Measurements from ENCODE around the gene TMEM9B. TPM values are rescaled to one million over a fixed set of nuclear protein-coding genes. Genes with fewer than 3 reads are reported as not detected.
A peak's percentile ranks its signal among the peaks of the same experiment; 100 is the strongest.
"Not testable (repeated sequence)": the region's sequence is repeated elsewhere in the genome, so short reads cannot be mapped to it uniquely, and the experiment has no call there.

The TMEM9B gene
- total RNA-seq: 10 to 100 TPM; 27.7 to 35.2 TPM

GRCh38 chr11:8964324-8965320 is at the start of gene TMEM9B:
TSS of gene TMEM9B (minus strand) at chr11:8964442. CDS start at chr11:8964313, 129 bp downstream.
- ChIA-PET CTCF (interaction anchor here (0.9 to 1.2 kb wide), 4 partner anchors 10 to 23 kb away, joined by 3 to 4 read pairs (median 3); no protein-coding TSS in a partner anchor), POLR2A (interaction anchor here (0.5 kb wide), 1 partner anchor 545 kb away, joined by 3 read pairs; no protein-coding TSS in a partner anchor)
- Mint-ChIP-seq H3K4me1 (peaks cover 30% of the 10 kb centered on the region), H3K36me3 (ENCODE audit: low read depth) (peaks cover 9% of the 10 kb centered on the region), H3K27me3 (no peaks in the 10 kb centered on the region), H3K27ac (peak within 1 kb of the TSS; percentile 97), H3K9me3 (no peaks in the 10 kb centered on the region), H3K4me3 (peak within 1 kb of the TSS; percentile 97)
- peak; percentile 86 for DNase-seq

DNA sequence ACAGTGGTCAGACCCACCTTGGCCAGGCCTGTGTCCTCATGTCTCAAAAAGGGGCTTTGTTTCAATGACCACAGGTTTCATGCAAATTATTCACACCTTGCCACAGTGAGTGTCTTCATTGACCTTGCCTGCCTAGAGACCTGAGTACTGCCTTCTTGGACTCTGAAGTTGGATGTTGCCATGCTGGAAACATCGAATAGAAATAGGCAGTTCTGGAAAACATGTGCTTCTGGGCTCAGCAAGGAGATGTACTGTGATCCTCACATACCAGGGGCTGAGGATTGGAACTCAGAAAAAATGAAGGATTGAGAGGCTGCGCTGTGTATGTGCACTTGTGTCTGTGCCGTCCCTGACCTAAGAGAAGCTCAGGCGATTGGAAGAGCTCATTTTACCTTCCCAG is 49.1 kb upstream of the TMEM9B start:
- DNase-seq: no peak
- peaks cover 2% of the 10 kb centered on the region for H3K9me3 Mint-ChIP-seq
- peaks cover 26% of the 10 kb centered on the region for H3K27me3 Mint-ChIP-seq
- POLR2A ChIA-PET: interaction anchor here (0.7 kb wide), 1 partner anchor 1689 kb away, joined by 3 read pairs; no protein-coding TSS in a partner anchor
- CTCF ChIA-PET: interaction anchor here (1.0 to 4.4 kb wide), 3 partner anchors 8 to 124 kb away, joined by 3 to 29 read pairs (median 3); no protein-coding TSS in a partner anchor
- peaks cover 27% of the 10 kb centered on the region for H3K4me1 Mint-ChIP-seq
- H3K27ac Mint-ChIP-seq: no peak overlapping the region
- H3K4me3 Mint-ChIP-seq: no peak overlapping the region
- H3K36me3 Mint-ChIP-seq (ENCODE audit: low read depth): no peaks in the 10 kb centered on the region

DNA sequence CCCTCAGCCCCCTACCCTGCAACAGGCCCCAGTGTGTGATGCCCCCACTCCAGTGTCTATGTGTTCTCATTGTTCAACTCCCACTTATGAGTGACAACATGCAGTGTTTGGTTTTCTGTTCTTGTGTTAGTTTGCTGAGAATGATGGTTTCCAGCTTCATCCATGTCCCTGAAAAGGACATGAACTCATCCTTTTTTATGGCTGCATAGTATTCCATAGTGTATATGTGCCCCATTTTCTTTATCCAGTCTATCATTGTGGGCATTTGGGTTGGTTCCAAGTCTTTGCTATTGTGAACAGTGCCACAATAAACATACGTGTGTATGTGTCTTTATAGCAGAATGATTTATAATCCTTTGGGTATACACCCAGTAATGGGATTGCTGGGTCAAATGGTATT is 45.3 kb upstream of the TMEM9B start:
- H3K27ac Mint-ChIP-seq; H3K9me3 Mint-ChIP-seq; H3K4me3 Mint-ChIP-seq; CTCF ChIA-PET; H3K4me1 Mint-ChIP-seq; DNase-seq; POLR2A ChIA-PET; H3K36me3 Mint-ChIP-seq (ENCODE audit: low read depth): not testable (repeated sequence)
- H3K27me3 Mint-ChIP-seq: peaks cover 62% of the 10 kb centered on the region

DNA sequence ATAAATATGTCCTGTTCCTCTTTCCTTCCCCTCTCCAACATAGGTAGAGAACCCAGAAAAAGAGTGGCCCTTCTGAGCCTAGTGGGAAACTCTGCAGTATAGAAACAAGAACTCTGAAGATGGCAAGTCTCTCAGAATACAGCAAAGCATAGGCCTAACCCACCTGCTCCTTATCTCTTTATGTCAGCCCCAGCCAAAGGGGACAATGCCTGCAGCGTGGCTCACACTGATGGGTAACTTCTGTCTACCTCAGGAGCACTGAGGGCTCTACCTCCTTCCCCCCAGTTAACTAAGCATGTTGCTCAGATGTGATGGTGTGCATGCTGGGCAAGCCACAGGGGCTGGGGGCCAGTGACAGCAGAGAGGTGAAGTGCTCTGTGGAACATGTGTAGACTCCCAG is 44.4 kb upstream of the TMEM9B start:
- peaks cover 6% of the 10 kb centered on the region for H3K4me1 Mint-ChIP-seq
- ChIA-PET POLR2A (no interaction called here), CTCF (no interaction called here)
- no peaks in the 10 kb centered on the region for H3K36me3 Mint-ChIP-seq (ENCODE audit: low read depth)
- DNase-seq: no peak
- peaks cover 2% of the 10 kb centered on the region for H3K9me3 Mint-ChIP-seq
- peaks cover 62% of the 10 kb centered on the region for H3K27me3 Mint-ChIP-seq
- H3K27ac Mint-ChIP-seq: no peak overlapping the region
- H3K4me3 Mint-ChIP-seq: no peak overlapping the region

GRCh38 chr11:9008011-9008550 is 43.8 kb upstream of the TMEM9B start:
- CTCF ChIA-PET: no interaction called here
- POLR2A ChIA-PET: no interaction called here
- peaks cover 2% of the 10 kb centered on the region for H3K9me3 Mint-ChIP-seq

DNA sequence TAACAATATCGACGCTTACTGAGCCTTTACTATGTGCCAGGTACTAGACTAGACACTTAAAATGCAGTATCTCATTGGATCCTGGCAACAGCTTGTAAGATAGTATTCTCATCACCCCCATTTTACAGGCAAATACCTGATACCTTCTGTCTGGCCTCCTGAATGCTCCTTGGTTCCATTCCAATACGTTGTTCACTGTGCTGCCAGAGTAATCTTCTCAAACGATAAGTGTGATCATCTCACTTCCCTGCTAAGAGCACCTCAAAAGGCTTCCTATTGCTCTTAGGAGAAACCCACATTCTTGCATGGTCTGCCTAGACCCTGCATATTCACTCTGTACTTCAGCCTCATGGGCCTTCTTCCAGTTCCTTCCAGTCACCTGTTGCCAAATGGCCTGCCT is 40.8 kb upstream of the TMEM9B start:
- H3K27me3 Mint-ChIP-seq: peaks cover 63% of the 10 kb centered on the region
- no peak overlapping the region for H3K27ac Mint-ChIP-seq
- H3K36me3 Mint-ChIP-seq (ENCODE audit: low read depth): no peaks in the 10 kb centered on the region
- POLR2A ChIA-PET: no interaction called here
- peaks cover under 1% of the 10 kb centered on the region for H3K9me3 Mint-ChIP-seq
- peak overlapping the region; percentile 34 for H3K4me3 Mint-ChIP-seq
- peaks cover 22% of the 10 kb centered on the region for H3K4me1 Mint-ChIP-seq
- no peak for DNase-seq
- CTCF ChIA-PET: interaction anchor here (1.0 to 2.3 kb wide), 3 partner anchors 9 to 133 kb away, joined by 3 to 14 read pairs (median 3); no protein-coding TSS in a partner anchor

More at GRCh38 chr11:9008011-9008550, 43.8 kb upstream of the TMEM9B start:
- no peaks in the 10 kb centered on the region for H3K36me3 Mint-ChIP-seq (ENCODE audit: low read depth)
- H3K4me1 Mint-ChIP-seq: peaks cover 9% of the 10 kb centered on the region
- no peak overlapping the region for H3K27ac Mint-ChIP-seq
- H3K27me3 Mint-ChIP-seq: peaks cover 65% of the 10 kb centered on the region
- H3K4me3 Mint-ChIP-seq: no peak overlapping the region
- no peak for DNase-seq

- no peaks in the 10 kb centered on the region for H3K36me3 Mint-ChIP-seq (ENCODE audit: low read depth)
- no peak overlapping the region for H3K27ac Mint-ChIP-seq
- no peak for DNase-seq
- no peaks in the 10 kb centered on the region for H3K9me3 Mint-ChIP-seq
- peaks cover 60% of the 10 kb centered on the region for H3K27me3 Mint-ChIP-seq
- CTCF ChIA-PET: interaction anchor here (0.9 to 1.0 kb wide), 2 partner anchors 10 to 11 kb away, joined by 3 read pairs; no protein-coding TSS in a partner anchor
- POLR2A ChIA-PET: no interaction called here
- peaks cover 22% of the 10 kb centered on the region for H3K4me1 Mint-ChIP-seq
- H3K4me3 Mint-ChIP-seq: peak overlapping the region; percentile 34
These were observed 40.1 kb upstream of the TMEM9B start for GRCh38 chr11:9004183-9004926.

GRCh38 chr11:9003573-9004182 is 39.4 kb upstream of the TMEM9B start, which contains the start of gene NRIP3:
TSS of gene NRIP3 (minus strand) at chr11:9004001. CDS start at chr11:9003935, 66 bp downstream.
- peak; percentile 78 for DNase-seq
- ChIA-PET CTCF (interaction anchor here (0.5 to 1.3 kb wide), 5 partner anchors 11 to 494 kb away, joined by 3 to 5 read pairs (median 3); no protein-coding TSS in a partner anchor), POLR2A (no interaction called here)
- H3K27me3 Mint-ChIP-seq: peaks cover 62% of the 10 kb centered on the region
- H3K36me3 Mint-ChIP-seq (ENCODE audit: low read depth): no peaks in the 10 kb centered on the region
- H3K9me3 Mint-ChIP-seq: no peaks in the 10 kb centered on the region
- no peak within 1 kb of the TSS for H3K27ac Mint-ChIP-seq
- peaks cover 22% of the 10 kb centered on the region for H3K4me1 Mint-ChIP-seq
- peak within 1 kb of the TSS; percentile 69 for H3K4me3 Mint-ChIP-seq

DNA sequence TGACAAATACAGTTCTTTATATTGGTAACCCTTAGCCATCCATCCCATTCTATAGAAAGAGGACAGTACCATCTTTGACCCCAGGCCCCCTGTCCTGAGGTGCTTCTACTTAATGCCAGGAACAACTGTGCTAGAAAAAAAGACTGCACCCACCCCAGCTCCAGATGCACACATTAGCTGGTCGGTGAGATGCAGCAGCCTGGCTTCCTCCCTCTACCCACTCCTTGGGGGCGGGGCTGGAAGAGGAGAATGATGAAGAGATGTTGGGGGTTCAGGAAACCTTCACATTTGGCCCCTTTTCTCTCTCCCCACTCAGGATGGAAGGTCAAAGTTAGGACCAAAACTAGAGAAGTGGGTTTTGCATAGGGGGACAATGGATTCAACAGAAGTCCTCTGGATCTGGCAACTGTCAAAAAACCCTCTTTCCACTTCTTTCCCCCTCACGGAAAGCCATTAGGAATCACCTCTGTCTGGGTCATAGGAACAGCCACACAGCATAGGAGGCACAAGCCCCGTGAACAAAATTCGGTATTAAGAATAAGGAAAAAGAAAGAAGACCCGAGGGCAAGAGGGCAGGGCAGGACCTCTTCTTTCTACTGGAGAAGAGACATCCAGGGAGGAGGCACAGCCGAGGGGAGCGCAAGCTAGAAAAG is 38.8 kb upstream of the TMEM9B start:
- H3K27ac Mint-ChIP-seq: no peak overlapping the region
- CTCF ChIA-PET: interaction anchor here (0.5 to 1.3 kb wide), 6 partner anchors 10 to 494 kb away, joined by 3 to 5 read pairs (median 3); no protein-coding TSS in a partner anchor
- H3K36me3 Mint-ChIP-seq (ENCODE audit: low read depth): no peaks in the 10 kb centered on the region
- H3K27me3 Mint-ChIP-seq: peaks cover 56% of the 10 kb centered on the region
- no peaks in the 10 kb centered on the region for H3K9me3 Mint-ChIP-seq
- POLR2A ChIA-PET: no interaction called here
- H3K4me3 Mint-ChIP-seq: peak overlapping the region; percentile 69
- no peak for DNase-seq
- H3K4me1 Mint-ChIP-seq: peaks cover 22% of the 10 kb centered on the region

- H3K9me3 Mint-ChIP-seq: no peaks in the 10 kb centered on the region
- H3K27ac Mint-ChIP-seq: no peak overlapping the region
- H3K4me1 Mint-ChIP-seq: peaks cover 22% of the 10 kb centered on the region
- no peaks in the 10 kb centered on the region for H3K36me3 Mint-ChIP-seq (ENCODE audit: low read depth)
- peaks cover 44% of the 10 kb centered on the region for H3K27me3 Mint-ChIP-seq
- POLR2A ChIA-PET: no interaction called here
- CTCF ChIA-PET: no interaction called here
- no peak overlapping the region for H3K4me3 Mint-ChIP-seq
- peak; percentile 33 for DNase-seq
These were observed 37.5 kb upstream of the TMEM9B start for GRCh38 chr11:9001736-9002135.

DNA sequence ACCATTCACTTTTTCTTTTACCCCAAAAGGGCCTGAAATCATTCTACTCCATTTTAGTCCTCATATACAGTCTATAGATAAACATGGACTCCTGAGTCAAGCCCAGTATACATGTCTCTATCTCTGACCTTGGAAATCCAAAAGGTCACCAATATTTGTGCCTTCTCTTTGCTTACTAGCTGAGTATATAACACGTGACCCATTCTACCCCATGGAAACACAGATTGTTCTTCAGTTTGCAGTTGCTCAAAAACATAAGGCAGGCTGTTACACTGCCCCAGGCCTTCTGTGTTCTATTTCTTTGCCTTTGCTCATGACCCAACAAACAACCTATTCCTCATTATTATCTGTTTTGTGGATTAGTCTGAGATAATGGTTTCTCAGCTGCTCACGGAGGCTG is 33.8 kb upstream of the TMEM9B start:
- no peak overlapping the region for H3K4me3 Mint-ChIP-seq
- POLR2A ChIA-PET: no interaction called here
- CTCF ChIA-PET: interaction anchor here (1.0 to 1.4 kb wide), 2 partner anchors 11 to 18 kb away, joined by 3 to 4 read pairs; no protein-coding TSS in a partner anchor
- H3K4me1 Mint-ChIP-seq: peaks cover 12% of the 10 kb centered on the region
- no peak overlapping the region for H3K27ac Mint-ChIP-seq
- H3K27me3 Mint-ChIP-seq: peaks cover 25% of the 10 kb centered on the region
- no peaks in the 10 kb centered on the region for H3K36me3 Mint-ChIP-seq (ENCODE audit: low read depth)
- DNase-seq: no peak
- no peaks in the 10 kb centered on the region for H3K9me3 Mint-ChIP-seq
